ENCODE data around the gene IFT22. TPM values are rescaled to one million over a fixed set of nuclear protein-coding genes. Genes with fewer than 3 reads are reported as not detected.
"Not testable (repeated sequence)": the region's sequence is repeated elsewhere in the genome, so short reads cannot be mapped to it uniquely, and the experiment has no call there.

Gene IFT22
- total RNA-seq: 10.7 and 14.8 TPM in 2 replicates

GRCh38 chr7:101321491-101322401, at the start of gene IFT22:
Gene IFT22 (minus strand): TSS chr7:101321812. CDS start chr7:101321709, 103 bp downstream.
- peak; percentile 66 to 85 for DNase-seq (ENCODE audit: low read depth in 2 of 2)

- no peak for DNase-seq (ENCODE audit: low read depth in 2 of 2)
These were observed 49.2 kb upstream of the IFT22 start for GRCh38 chr7:101370836-101371235.

- no peak for DNase-seq (ENCODE audit: low read depth in 2 of 2)
These were observed 47.0 kb upstream of the IFT22 start for GRCh38 chr7:101368422-101369165.

- DNase-seq (ENCODE audit: low read depth in 2 of 2): no peak
These were observed 46.1 kb upstream of the IFT22 start for GRCh38 chr7:101367676-101368075.

DNA sequence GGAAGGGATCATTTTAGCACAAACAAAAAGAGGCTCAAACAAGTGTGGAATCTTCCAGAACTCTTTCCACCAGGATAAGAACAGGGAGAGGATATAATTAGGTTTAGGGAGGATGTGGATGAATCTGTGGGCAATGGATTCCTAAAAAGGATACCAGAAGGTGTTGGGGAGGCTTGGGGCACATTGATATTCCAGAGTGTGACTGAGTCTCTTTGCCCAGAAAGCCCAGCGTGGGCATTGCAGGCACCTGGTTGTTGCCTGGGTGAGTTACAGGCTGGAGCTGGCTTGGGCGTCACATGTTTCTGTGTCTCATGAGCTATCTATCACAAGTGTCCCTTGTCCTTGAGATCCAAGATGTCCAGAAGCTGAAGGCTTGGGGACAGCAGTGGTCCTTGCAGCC, 44.3 kb upstream of the IFT22 start:
- DNase-seq (ENCODE audit: low read depth in 2 of 2): no peak

- peak; percentile 5 to 45 for DNase-seq (ENCODE audit: low read depth in 2 of 2)
These were observed 42.2 kb upstream of the IFT22 start for GRCh38 chr7:101363734-101364374.

GRCh38 chr7:101363196-101363733, 41.7 kb upstream of the IFT22 start:
- DNase-seq (ENCODE audit: low read depth in 2 of 2): no peak

DNA sequence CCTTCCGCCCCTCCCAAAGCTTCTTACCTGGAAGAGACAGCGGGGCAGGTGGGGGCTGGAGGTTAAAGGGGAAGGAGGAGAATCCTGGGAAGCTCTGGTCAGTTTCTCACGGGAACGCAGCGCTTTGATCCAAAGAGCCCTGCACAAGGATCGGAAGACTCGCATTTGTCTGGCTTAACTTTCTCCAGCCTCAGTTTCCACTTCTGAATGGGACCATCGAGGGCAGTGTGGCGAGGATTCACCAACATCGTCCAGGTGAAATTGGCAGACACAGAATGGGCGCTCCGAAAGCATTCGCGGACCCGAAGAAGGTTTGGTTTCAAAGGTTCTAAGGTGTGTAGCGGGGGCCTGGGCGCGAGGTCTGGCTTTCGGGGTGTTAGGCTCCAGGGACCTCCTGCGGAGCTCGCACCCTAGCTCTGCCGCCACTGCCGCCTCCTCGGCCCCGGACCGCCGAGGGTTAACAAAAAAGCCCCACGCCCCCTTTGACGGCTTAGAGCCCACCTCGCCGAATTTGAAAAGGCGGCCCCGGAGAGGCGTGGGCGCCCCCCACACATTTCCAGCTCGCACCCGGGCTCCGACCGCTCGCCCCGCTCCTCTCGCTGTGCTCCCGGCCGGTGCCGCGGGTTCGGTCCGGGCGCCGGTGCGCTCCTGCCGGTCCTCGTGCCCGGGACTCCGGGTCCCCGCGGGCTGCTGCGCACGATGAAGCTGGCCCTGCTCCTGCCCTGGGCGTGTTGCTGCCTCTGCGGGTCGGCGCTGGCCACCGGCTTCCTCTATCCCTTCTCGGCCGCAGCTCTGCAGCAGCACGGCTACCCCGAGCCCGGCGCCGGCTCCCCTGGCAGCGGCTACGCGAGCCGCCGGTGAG, 41.0 kb upstream of the IFT22 start, which contains the start of gene COL26A1:
COL26A1 (plus strand) TSS at position 542 of the 862 bp plus-strand sequence; CDS start at position 700, 158 bp downstream.
- peak in 1 of 2 donors; percentile 13 for DNase-seq (ENCODE audit: low read depth in 2 of 2)

DNA sequence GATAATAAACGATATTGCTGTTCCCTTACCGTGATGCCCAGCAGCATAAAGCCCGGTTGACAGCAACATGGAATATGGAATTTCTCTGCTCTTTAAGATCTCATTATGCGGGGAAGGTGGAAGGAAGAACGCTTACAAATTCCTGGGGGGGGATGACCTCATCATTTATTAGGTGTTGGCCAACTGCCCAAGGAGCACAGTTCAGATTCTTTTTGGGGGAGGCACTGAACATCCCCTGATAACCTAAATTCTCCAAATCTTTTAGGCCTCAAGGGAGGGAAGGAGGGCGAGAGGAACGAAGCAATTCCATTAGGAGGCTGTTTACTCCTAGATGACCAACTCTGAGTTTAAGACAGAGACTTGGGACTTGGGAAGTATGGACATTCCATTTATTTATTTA, 35.8 kb upstream of the IFT22 start:
- DNase-seq (ENCODE audit: low read depth in 2 of 2): no peak

- DNase-seq (ENCODE audit: low read depth in 2 of 2): no peak
These were observed 31.3 kb upstream of the IFT22 start for GRCh38 chr7:101352920-101353308.

GRCh38 chr7:101349300-101349699, 27.7 kb upstream of the IFT22 start:
- not testable (repeated sequence) for DNase-seq (ENCODE audit: low read depth in 2 of 2)

GRCh38 chr7:101348456-101349067, 26.9 kb upstream of the IFT22 start:
- not testable (repeated sequence) for DNase-seq (ENCODE audit: low read depth in 2 of 2)

- no peak for DNase-seq (ENCODE audit: low read depth in 2 of 2)
These were observed 25.9 kb upstream of the IFT22 start for GRCh38 chr7:101347477-101347876.

GRCh38 chr7:101342892-101343291, 21.3 kb upstream of the IFT22 start:
- DNase-seq (ENCODE audit: low read depth in 2 of 2): no peak

DNA sequence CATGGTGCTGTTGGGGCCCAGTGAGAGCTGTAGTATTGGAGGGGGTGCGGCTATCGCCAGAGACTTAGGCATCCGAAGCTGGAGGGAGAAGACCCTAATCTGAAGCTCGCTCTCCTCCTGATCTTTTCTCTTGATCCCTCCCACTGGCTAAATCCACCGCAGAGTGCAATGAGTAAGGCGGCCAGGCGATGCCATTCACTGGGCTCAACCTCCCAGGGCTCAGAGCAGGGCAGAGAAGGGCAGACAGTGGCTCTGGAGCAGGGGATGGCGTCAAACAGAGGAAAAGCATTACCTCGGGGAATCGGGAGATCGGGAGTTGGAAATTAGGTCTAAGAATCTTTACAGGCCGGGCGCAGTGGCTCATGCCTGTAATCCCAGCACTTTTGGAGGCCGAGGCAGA, 18.8 kb upstream of the IFT22 start:
- no peak for DNase-seq (ENCODE audit: low read depth in 2 of 2)

GRCh38 chr7:101333912-101334311, 12.3 kb upstream of the IFT22 start:
- no peak for DNase-seq (ENCODE audit: low read depth in 2 of 2)

GRCh38 chr7:101332026-101332425, 10.4 kb upstream of the IFT22 start:
- DNase-seq (ENCODE audit: low read depth in 2 of 2): no peak

GRCh38 chr7:101330011-101330484, 8.4 kb upstream of the IFT22 start:
- no peak for DNase-seq (ENCODE audit: low read depth in 2 of 2)

- no peak for DNase-seq (ENCODE audit: low read depth in 2 of 2)
These were observed 6.5 kb upstream of the IFT22 start for GRCh38 chr7:101328159-101328558.

GRCh38 chr7:101319401-101319800, 2.2 kb downstream of the IFT22 start:
- DNase-seq (ENCODE audit: low read depth in 2 of 2): no peak

Measured in dermis microvascular lymphatic vessel endothelial cell (primary cell).